HG02884 (cell line): ENCODE results near the gene DNAH7.
"Not testable (repeated sequence)": the region's sequence is repeated elsewhere in the genome, so short reads cannot be mapped to it uniquely, and the experiment has no call there.

Source experiments
- ATAC-seq: cut with Tn5 transposase; IDR thresholded peaks from one replicate; pipeline ENCODE4 v1.9.1; 2021; ENCODE audit warnings: mild to moderate bottlenecking, moderate library complexity; ENCODE audit not compliant: unreplicated experiment

Gene DNAH7

GRCh38 chr2:195734931-195735330 lies 333.7 kb downstream of the DNAH7 start:
- ATAC-seq = no peak

GRCh38 chr2:195734395-195734794 lies 334.2 kb downstream of the DNAH7 start:
- no peak for ATAC-seq

- no peak for ATAC-seq
These were observed 334.8 kb downstream of the DNAH7 start for GRCh38 chr2:195733831-195734230.

- ATAC-seq = no peak
These were observed 336.1 kb downstream of the DNAH7 start for GRCh38 chr2:195732574-195732973.

GRCh38 chr2:195730912-195731311 lies 337.7 kb downstream of the DNAH7 start:
- ATAC-seq = no peak

- ATAC-seq = no peak
These were observed 341.5 kb downstream of the DNAH7 start for GRCh38 chr2:195727106-195727505.

DNA sequence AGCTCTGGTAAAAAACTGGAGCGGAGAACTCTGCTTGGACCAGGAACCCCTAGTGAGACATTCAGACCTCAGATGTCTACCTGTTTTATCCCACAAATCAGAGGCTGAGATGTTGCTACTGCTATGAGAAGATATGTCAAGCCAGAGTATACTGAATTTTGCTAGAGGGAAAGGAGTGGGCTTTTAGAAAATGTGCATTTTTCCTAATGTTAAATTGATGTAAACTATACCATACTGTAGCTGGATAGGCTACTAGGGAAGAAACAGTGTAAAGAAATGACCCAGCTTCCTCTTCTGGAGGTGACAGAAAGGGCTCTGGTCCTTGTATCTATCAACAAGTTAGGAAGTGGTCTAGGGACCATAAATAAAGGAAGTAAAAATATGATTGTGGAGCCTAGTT lies 346.6 kb downstream of the DNAH7 start:
- ATAC-seq = no peak

DNA sequence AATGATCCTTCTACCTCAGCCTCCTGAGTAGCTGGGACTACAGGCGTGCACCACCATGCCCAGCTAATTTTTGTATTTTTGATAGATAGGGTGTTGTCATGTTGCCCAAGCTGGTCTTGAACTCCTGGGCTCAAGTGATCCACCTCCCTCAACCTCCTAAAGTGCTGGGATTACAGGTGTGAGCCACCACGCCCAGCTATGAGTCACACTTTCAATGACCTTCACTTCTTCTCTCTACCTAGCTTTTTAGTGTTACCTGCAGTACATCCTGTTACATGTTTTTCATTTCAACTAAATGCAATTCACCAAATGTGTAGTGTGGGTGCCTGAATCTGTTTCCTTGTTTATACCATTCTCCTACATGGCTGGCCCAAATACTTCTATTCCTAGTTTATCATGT lies 347.6 kb downstream of the DNAH7 start:
- ATAC-seq = no peak

DNA sequence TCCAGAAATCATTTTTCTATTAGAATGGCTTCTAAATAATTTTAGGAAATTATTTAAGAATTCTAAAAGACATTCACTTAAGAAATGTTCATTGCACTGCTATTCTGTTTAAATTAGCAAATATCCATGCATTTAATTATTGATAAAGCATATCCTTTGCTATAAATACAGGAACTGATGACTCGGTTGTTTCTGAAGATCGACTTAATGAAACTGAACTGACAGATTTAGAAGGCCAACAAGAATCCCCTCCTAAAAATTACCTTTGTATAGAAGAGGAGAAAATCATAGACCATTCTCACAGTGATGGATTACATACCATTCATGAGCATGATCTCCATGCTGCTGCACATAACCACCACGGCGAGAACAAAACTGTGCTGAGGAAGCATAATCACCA lies 352.2 kb downstream of the DNAH7 start:
- no peak for ATAC-seq

GRCh38 chr2:195711478-195711877 lies 357.2 kb downstream of the DNAH7 start:
- no peak for ATAC-seq

GRCh38 chr2:195709901-195710806 lies 358.5 kb downstream of the DNAH7 start:
- ATAC-seq = no peak

DNA sequence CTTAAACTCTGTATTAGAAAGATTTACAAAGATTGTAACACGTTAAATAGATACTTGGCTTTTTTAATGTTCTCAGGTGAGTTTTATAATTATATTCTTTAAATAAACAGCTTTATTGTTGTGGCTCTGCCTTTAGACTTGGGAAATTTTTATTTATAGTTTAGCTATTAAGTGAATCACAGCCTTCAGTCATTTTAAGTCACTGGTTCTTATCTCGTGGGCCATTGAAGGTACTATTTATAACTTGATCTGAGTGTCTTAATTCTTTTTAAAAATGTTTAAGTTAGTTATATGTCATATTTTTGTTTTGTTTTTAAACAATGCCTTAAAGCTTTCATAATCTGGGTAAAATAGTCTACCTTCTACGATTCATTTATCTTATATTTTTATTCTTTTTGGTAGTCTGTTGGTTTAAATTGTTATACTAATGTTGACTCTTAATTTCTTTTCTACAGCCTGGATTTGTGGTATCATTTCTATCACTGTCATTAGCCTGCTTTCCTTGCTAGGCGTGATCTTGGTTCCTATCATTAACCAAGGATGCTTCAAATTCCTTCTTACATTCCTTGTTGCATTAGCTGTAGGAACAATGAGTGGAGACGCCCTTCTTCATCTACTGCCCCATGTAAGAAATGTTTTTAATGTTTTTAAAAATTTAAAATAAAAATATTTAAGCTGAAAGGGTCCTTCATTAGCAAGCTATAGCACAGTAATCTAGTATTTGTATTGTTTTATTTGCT lies 362.3 kb downstream of the DNAH7 start:
- ATAC-seq = no peak

DNA sequence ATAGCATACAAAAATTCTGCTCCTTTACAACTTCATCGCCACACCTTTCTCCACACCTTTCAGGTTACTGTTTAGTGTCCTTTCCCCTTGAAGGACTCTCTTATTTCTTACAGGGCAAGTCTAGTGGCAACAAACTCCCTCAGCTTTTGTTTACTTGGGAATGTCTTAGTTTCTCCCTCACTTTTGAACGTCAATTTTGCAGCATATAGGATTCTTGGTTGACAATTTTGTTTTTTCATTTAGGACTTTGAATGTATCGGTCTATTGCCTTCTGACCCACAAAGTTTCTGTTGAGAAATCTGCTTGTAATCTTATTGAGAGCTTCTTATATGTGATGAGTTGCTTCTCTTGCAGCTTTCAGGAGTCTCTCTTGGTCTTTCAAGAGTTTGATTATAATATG lies 368.2 kb downstream of the DNAH7 start:
- no peak for ATAC-seq

DNA sequence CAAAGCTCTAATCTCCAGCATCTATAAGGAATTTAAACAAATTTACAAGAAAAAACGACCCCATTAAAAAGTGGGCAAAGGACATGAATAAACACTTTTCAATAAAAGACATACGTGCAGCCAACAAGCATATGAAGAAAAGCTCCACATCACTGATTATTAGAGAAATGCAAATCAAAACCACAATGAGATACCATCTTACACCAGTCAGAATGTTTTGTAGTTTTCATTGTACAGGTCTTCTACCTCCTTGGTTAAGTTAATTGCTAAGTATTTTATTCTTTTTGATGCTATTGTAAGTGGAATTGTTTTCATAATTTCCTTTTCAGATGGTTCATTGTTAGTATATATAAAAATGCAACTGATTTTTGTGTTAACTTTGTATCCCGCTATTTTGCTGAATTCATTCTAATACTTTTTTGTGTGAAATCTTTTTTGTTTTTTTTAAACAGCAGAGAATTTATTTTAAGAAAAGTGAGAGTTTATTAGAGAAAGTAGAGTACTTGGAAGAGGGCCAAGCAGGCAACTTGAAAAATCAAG lies 370.9 kb downstream of the DNAH7 start:
- ATAC-seq = no peak

GRCh38 chr2:195696012-195696411 lies 372.6 kb downstream of the DNAH7 start:
- ATAC-seq = no peak

GRCh38 chr2:195695002-195695631 lies 373.5 kb downstream of the DNAH7 start:
- no peak for ATAC-seq

GRCh38 chr2:195694553-195694952 lies 374.1 kb downstream of the DNAH7 start:
- no peak for ATAC-seq

- ATAC-seq = not testable (repeated sequence)
These were observed 376.1 kb downstream of the DNAH7 start for GRCh38 chr2:195692531-195692930.
